ENCODE measurements around the gene HPD. TPM values are rescaled to one million over a fixed set of nuclear protein-coding genes. Genes with fewer than 3 reads are reported as not detected.

The HPD gene
- total RNA-seq, 3 donors from 2014 or later: 0.63 to 1.0 TPM; not detected in 1

DNA sequence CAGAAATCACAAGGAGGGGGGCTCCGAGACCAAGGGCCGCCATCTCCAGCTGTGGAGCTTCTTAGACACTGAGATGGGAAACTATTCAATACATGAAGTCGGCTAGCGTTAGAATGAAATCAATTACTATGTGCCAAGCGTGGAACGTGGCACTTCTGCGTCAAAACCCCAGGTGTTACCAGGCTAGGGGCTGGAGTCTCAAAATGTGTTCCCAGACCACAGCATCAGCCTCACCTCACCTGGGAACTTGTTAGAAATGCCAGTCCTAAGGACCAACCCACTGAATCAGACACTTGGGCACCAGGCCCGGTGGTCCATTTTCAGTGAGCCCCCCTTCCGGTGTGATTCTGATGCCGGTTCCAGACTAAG is 59.9 kb downstream of the HPD start:
- DNase-seq (peak in 1 of 3 donors; percentile 46), ATAC-seq (no peak)
- TF ChIP-seq, protein P1, sequence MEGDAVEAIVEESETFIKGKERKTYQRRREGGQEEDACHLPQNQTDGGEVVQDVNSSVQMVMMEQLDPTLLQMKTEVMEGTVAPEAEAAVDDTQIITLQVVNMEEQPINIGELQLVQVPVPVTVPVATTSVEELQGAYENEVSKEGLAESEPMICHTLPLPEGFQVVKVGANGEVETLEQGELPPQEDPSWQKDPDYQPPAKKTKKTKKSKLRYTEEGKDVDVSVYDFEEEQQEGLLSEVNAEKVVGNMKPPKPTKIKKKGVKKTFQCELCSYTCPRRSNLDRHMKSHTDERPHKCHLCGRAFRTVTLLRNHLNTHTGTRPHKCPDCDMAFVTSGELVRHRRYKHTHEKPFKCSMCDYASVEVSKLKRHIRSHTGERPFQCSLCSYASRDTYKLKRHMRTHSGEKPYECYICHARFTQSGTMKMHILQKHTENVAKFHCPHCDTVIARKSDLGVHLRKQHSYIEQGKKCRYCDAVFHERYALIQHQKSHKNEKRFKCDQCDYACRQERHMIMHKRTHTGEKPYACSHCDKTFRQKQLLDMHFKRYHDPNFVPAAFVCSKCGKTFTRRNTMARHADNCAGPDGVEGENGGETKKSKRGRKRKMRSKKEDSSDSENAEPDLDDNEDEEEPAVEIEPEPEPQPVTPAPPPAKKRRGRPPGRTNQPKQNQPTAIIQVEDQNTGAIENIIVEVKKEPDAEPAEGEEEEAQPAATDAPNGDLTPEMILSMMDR (IDR thresholded peaks at IDR 0.05): no peak
- H3K9me3 ChIP-seq: no peaks in the 10 kb centered on the region
- peaks cover 52% of the 10 kb centered on the region for H3K4me1 ChIP-seq (ENCODE audit: low read depth)
- peak overlapping the region; percentile 9 for H3K4me3 ChIP-seq
- intact Hi-C loops (cut with DNase I, micrococcal nuclease): no loop called here
- peaks cover 3% of the 10 kb centered on the region for H3K36me3 ChIP-seq (ENCODE audit: low read depth)

DNA sequence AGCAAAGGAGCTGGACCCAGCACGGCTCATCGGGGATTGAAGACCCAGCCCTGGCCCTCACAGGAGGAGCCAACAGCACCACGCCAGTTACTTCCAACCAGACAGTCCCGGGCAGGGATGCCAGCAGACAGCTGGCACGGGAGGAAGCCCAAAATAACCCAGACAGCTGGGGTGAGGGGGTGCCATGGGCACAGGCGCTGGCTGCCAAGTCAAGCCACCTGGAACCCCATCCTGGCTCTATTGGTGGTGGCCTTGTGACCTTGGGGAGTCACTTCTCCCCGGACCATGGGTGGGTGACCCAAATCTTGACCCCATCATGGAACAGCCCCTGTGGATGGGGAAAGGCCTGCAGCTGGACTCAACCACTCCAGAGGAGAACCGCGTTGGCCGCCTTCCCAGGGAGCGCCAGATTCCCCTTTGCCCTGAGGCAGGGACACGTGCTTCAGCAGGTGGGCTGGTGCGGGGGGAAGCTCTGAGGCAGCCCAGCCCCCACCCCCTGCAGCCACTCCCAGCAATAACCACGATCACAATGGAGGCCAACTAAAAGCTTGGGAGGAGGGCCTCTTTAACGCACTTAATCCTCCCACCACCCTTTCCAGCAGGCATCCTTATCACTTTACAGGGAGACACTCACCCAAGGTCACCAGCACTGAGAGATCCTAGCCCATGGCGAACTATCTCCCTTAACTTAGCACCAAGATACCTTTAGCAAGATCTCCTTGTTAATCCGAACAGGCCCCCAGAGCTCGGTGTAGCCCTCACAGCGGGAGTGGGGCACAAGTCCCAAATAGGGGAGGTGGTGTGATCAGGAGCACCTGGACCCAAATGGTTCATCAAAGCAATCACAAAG is 60.5 kb downstream of the HPD start:
- peaks cover 3% of the 10 kb centered on the region for H3K36me3 ChIP-seq (ENCODE audit: low read depth)
- peak; percentile 89 to 92 (median 90) for DNase-seq
- no peak overlapping the region for H3K4me3 ChIP-seq
- peak; percentile 3 for ATAC-seq
- intact Hi-C loops (cut with DNase I, micrococcal nuclease): no loop called here
- TF ChIP-seq, protein P1 (IDR thresholded peaks at IDR 0.05): no peak
- peaks cover 57% of the 10 kb centered on the region for H3K4me1 ChIP-seq (ENCODE audit: low read depth)
- no peaks in the 10 kb centered on the region for H3K9me3 ChIP-seq

DNA sequence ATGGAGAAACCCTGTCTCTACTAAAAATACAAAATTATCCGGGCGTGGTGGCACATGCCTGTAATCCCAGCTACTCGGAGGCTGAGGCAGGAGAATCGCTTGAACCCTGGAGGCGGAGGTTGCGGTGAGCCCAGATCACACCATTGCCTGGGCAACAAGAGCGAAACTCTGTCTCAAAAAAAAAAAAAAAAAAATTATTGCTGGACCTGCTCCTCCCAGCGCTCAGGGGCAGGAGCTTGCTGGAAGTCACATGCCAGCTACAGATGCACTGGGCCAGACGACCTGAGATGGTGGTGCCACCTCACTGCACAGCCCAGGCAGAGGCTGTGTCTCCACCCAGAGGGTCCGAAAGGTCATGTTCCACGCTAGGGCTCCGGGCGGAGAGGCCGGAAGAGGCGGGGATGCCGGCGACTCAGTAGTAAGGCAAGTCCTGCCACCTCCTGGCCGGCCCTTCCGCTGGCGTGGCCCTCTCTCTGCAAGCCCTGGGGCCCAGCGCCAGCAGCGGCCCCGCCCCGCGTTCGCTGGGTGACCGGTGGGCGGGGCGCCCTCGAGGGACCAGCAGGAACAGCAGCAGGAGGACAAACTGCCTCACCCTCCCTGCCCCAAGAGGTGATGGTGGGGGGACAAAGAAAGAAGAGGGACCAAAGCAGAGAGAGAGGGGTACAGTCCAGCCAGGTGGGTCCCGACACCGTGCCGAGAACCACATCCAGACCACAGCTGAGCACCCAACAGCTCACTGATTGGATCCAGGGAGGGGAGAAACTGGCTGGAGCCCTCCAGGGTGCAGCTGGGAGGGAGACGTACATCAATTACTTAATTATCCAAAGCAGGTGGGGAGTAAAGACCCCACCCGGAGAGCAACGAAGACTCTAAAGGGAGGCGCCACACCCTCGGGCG is 61.6 kb downstream of the HPD start:
- H3K9me3 ChIP-seq: no peaks in the 10 kb centered on the region
- TF ChIP-seq, protein P1 (IDR thresholded peaks at IDR 0.05): peak; percentile 33
- intact Hi-C loops (cut with DNase I, micrococcal nuclease): no loop called here
- H3K4me1 ChIP-seq (ENCODE audit: low read depth): peaks cover 65% of the 10 kb centered on the region
- peak; percentile 97 to 98 (median 97) for DNase-seq
- peaks cover 3% of the 10 kb centered on the region for H3K36me3 ChIP-seq (ENCODE audit: low read depth)
- ATAC-seq: peak; percentile 54
- no peak overlapping the region for H3K4me3 ChIP-seq

DNA sequence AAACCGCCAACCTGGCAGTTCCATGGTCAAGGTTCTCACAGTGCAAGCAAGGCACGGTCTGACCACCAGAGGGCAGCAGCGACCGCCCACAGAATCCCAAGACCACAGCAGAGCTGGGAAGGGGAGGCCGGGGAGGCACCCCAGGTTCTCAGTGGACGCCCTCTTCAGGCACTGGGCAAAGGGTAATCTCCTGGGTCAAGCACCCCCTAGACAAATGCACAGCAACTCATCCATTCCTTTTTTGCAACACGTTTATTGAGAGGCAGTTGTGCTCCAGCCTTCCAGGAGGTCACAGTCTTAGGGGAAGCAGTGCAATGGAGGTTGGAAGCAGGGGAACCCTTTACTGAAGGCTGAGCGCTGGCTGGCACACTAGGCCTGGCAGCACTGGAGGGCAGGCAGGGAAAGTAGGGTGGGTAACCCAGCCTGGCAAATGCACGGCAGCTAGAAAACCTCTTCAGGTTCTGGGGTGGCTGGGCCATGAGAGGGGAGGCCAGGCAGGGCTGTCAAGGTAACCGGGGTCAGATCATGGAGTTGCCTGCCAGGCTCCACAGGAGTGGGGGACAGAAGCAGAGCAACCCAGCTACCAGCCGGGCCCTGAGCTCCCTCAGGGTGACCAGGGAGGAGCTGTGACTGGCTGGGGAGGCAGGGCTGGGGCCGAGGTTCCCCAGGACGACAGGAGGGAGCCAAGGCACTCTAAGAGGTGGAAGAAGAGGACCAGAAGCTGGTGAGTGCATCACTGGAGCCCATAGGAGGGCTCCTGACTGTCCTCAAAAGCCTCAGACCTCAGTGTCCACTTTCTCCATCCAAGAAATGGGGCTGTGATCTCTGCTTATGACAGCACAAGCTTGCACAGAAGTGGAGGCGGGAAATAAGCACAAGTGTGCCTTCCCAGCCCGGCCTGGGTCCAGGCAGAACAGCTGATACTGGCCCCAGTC is 63.4 kb downstream of the HPD start:
- Histone ChIP-seq H3K4me1 (ENCODE audit: low read depth) (peaks cover 79% of the 10 kb centered on the region), H3K9me3 (no peaks in the 10 kb centered on the region), H3K4me3 (no peak overlapping the region), H3K36me3 (ENCODE audit: low read depth) (peaks cover 3% of the 10 kb centered on the region)
- ATAC-seq: peak; percentile 32
- intact Hi-C loops (cut with DNase I, micrococcal nuclease): no loop called here
- DNase-seq: peak; percentile 92 to 98 (median 95)
- TF ChIP-seq, protein P1 (IDR thresholded peaks at IDR 0.05): peak; percentile 89

DNA sequence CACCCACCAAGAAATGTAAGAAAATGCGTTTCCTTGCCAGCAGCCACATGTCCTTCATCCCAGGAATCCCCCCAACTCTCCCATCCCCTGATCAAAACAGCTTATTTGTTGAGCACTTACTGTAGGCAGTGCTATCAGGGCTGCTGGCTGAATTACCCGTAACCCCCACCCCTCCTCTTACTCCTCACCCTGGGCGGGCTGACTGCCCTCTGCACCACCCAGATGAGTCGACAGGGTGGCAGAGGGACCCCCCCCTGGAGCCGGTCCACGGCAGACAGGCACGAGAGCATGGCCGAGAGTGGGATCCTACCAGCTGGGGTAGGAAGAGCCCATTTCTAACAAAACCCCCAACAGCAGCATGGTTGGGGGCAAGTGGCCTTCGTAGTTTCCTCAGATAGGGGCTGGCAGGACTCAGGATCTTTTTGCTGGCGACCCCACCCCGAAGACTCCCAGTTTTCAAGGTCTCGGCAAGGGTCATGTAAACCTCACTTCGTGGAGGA is 64.1 kb downstream of the HPD start:
- peaks cover 82% of the 10 kb centered on the region for H3K4me1 ChIP-seq (ENCODE audit: low read depth)
- TF ChIP-seq, protein P1 (IDR thresholded peaks at IDR 0.05): no peak
- H3K9me3 ChIP-seq: no peaks in the 10 kb centered on the region
- intact Hi-C loops (cut with DNase I, micrococcal nuclease): no loop called here
- ATAC-seq (no peak), DNase-seq (peak in 2 of 3 donors; percentile 71 to 80)
- H3K36me3 ChIP-seq (ENCODE audit: low read depth): peaks cover 3% of the 10 kb centered on the region
- no peak overlapping the region for H3K4me3 ChIP-seq
